Measurements from ENCODE around the gene ITGAL.

ITGAL gene

DNA sequence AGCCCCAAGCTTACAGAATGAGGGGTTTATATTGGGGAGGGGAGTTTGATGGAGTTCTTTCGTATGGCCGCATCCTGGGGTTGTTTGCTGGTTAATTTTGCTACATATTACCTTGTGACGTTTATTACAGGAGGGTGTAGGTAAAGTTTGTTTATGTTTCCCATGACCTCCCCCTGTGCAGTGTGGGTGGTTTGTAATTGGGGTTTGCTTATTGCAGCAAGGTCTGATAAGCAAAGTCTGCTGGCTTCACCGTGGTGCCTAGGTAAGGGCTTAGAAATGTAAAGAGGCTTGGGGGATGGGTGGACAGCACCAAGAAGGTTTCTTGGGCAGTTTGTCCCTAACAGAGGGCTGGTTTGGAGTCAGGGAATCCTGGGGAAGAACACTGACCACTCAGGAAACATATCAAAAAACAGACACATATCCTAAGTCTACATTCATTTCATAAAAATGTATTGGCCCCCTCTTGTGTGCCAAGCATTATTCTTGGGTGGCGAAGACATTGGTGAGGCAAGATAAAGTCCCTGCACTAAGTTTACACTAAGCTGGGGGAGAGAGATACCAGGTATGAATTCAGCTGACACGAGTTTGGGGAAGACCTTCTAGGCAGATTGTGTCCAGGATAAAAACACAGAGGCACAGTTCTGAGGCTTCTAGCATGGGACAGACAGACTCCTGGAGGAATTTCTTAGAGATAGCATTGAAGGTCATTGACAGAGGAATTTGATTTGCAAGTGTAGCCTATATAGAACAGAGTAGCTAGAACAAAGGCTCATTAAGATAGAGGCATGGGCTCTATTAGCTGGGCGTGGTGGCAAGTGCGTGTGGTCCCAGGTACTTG, 76.1 kb downstream of the ITGAL start:
- DNase-seq, result no peak

DNA sequence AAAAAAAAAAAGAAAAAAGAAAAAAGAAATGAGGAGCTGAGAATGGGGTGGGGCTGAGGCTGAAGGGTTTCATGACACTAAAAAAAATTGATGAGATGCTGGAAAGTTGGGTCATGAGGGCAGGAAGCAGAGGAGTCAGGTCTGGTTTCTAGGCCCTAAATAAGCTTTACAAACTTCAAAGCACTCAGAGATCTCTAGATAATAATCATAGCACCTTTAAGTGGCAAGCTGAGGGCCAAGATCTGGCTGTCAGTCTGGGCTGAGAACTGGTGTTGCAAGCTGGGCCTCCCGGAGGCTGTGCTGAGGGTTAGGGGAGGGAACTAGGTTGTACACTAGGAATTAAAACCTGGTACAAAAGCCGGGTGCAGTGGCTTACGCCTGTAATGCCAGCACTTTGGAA, 79.2 kb downstream of the ITGAL start:
- no peak for DNase-seq

DNA sequence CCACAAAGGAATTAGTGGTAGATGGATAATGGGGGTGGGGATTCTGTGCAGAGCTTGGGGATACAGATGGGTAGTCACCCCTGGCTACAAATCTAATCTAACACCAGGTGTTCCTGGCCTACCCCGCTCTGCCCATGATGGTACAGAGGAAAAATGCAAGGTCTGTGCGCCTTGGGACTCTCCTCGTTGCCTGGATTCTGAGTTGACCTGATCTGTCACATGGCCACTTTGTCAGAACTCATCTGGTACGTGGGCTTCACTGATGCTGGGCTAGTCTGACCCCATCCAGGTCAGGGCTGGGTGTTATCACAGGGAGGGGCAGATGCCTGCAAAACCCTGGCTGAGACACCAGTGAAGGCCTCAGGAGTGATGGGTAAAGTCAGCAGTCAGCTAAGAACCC, 80.4 kb downstream of the ITGAL start:
- DNase-seq, result no peak

DNA sequence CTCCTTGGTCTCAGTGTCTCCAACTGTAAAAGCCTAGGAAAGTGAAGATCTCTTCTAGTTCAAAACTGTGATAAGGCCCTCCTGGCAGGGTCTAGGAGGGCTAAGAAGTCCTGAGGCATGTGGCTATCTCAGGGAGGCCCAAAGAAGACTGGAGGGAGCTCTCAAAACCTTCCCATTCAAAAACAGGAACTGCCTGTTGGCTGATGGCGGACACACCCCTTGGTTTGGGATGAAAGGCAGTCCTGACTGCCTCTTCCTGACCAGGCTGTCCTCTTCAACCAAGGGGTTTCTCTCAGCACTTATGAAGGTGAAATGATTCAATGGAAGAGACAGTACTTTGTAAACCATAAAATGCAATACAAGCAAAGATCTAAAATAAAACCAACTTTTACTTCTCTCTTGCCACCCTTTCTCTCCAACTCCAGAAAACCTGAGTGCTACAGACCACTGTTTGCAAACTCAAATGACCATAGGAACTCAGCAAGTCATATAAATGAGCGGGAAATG, 80.9 kb downstream of the ITGAL start:
- DNase-seq, result no peak

DNA sequence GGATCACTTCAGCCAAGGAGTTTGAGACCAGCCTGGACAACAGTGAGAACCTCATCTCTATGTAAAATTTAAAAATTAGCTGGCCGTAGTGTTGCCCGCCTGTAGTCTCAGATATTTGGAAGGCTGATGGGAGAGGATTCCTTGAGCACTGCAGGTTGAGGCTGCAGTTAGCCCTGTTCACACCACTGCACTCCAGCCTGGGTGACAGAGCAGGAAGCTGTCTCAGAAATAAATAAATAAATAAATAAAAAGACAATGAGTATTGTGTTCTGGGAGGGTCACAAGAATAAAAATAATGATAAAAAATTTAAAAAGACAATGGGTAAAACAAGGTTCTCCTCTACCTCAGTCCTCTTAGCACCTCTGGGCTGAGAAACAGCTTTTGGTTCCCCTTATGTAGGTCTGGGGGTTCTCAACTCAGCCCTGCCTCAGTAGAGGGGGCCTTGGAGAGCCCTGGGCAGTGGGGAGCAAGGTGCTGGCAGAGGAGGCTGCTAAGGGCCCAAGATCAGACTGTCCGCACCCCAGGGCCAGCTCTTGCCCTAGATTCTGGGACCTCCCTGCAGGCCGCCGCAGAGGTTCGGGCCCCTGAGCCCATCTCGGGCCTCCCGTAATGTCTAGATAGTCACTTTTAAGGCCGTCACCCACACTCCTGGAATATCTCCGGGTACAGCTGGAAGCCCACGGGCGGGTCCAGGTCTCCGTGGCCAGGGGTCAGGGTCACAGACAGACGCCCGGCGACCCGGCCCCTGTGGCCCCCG, 82.2 kb downstream of the ITGAL start:
- no peak for DNase-seq

DNA sequence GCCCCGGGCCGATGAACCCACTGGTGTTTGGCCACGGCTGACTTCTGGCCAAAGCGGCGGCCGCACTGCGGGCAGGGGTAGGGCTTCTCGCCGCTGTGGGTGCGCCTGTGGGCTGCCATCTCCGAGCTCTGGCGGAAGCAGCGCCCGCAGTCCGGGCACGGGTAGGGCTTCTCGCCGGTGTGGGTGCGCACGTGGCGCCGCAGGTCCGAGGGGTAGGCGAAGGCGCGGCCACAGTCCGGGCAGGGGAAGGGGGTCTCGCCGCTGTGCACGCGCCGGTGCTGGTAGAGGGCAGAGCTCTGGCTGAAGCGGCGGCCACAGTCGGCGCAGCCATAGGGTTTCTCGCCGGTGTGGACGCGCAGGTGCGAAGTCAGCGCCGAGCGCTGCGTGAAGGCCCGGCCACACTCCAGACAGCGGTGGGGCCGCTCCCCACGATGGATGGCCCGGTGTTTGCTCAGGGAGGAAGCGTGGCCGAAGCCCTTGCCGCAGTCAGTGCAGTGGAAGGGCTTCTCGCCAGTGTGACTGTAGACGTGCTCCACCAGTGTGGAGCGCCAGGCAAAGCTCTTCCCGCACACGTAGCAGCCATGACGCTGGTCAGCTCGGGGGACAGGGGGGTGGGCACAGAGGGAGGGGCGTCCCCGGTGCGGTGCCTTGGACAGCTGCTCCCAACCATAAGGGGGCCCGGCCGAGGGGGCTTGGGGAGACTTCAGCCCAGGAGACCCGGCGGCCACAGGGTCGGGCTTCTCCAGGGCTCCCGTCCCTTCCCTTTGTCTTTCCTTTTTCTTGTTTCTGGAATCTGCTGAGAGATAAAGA, 83.0 kb downstream of the ITGAL start:
- no peak for DNase-seq

DNA sequence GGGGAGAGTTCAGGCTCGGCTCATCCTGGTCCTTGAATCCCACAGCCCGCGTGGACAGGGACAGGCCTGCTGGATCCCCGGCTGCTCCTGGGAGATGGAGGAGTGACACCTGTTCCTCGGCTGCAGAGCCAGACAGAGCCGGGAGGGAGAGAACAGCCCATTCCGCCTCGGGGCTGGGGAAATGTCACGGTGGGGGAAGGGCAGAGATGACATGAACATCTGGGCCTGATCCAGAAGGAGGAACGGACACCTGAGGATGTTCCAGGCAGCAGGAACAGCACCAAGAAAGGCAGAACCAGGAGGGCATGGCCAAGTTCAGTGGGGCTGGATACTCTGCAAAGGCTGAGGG, 83.6 kb downstream of the ITGAL start:
- no peak for DNase-seq

DNA sequence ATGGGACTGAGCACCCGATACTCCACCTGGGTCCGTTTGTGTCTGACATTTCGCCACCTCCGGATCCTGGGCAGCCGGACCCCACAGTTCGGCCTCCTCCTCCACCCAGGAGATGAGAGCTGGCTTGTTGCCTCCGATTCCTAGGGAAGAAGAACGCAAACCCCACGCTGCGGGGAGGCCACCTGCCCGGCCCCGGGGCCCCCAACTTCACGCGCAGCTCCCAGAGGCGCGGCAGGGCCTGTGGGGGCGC, 85.1 kb downstream of the ITGAL start:
- DNase-seq, result peak; percentile 54

DNA sequence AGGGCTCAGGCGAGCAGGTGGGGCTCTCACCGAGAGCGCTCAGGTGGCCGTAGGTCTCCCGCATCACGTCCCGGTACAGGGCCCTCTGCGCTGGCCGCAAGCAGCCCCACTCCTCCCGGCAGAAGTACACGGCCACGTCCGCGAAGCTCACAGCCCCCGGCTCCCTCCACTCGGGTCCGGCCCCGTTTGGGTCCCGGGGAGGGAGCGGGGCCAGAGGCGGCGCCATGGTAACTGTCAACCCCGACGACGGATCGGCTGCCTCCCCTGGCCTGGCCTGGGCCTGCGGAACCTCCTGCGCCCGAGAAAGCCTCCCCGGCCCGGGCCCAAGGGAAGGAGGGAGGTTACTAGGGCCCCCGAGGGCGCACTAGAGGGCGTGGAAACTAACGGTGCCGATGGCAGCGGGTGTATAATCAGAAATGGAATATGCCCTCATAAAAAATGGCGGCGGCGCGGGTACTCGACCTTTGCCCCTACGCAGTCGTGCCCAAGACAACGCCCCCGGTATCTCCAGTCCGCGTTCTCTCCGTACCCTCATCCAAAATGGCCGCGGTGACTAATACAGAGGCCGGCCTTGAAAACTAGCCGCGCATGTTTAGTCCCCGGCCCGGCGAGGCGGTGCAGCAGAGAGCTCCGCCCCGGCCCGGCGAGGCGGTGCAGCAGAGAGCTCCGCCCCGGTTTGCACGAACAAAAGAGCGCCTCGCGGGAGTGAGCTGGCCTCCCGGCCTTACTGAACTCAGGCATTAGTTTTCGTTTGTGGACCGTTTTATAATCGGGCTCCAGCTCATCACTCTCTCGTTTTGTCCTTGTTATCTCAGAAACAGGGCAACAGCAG, 85.6 kb downstream of the ITGAL start, which contains the start of gene ZNF764:
TSS of gene ZNF764 (minus strand) at position 418 of the 832 bp plus-strand sequence. CDS start at position 226, 192 bp downstream.
- peak; percentile 98 for DNase-seq

DNA sequence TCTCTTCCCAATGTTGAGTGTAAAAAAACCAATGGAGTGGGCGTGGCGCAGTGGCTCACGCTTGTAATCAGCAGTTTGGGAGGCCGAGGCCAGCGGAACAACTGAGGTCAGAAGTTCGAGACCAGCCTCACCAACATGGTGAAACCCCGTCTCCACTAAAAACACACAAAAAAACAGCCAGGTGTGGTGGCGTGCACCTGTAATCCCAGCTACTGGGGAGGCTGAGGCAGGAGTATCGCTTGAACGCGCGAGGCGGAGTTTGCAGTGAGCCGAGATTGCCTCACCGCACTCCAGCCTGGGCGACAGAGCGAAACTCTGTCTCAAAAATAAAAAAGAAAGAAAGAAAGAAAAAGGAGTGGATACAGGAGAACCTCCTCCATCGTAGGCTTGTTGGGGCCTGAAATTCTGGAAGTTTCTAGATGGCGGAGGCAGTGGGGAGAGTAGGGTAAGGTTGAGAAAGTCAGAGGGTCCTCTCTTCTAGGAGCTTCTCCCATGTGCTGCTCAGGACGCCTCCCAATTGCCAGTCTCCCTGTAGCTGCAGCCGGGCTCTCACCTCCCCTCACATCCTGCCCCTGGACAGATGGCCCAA, 86.3 kb downstream of the ITGAL start:
- no peak for DNase-seq

DNA sequence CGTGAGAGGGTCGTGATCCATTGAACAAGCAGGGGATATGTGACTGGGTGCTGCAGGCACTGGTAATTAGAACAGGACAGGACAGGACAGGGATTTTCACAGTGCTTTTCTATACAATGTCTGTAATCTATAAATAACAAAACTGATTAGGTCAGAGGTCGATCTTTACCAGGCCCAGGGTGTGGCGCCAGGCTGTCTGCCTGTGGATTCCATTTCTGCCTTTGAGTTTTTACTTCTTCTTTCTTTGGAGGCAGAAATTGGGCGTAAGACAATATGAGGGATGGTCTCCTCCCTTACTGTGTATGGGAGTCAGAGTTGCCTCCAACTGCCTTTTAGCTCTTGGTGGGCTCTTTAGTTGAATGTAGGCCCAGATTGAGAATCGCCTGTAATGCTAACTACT, 87.1 kb downstream of the ITGAL start:
- no peak for DNase-seq

DNA sequence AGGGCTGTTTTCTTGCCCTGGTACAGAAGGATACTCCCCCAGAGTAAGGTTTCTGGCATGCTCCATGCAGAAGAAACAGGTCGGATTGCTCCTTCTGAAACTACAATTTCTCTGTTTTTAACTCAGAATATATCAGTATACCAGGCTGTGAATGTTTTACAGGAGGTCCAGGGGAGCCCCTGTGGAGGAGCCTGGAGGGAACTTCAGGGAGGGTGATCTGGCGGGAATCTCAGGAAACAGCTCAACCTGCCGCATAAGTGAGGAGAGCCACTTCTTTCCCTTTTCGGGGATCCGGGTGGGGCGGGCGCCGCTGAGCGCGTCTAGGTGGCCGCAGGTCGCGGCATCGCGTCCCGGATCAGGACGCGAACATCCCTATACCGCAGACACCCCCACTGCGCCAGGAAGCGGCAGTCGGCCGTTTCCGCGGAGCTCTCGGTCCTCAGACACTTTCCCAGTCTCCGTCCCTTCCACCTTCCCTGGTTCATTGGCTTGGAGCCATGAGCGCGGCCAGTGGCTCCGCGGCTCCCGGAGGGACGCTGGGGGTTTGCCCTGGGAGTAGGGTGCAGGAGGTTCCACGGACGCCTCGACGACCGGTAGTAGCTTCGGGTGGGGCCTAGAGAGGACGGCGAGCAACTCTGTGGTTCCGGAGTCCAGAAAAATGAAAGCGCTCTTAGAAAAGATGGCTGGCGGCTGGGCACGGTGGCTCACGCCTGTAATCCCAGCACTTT, 88.7 kb downstream of the ITGAL start:
- DNase-seq, result peak; percentile 64

DNA sequence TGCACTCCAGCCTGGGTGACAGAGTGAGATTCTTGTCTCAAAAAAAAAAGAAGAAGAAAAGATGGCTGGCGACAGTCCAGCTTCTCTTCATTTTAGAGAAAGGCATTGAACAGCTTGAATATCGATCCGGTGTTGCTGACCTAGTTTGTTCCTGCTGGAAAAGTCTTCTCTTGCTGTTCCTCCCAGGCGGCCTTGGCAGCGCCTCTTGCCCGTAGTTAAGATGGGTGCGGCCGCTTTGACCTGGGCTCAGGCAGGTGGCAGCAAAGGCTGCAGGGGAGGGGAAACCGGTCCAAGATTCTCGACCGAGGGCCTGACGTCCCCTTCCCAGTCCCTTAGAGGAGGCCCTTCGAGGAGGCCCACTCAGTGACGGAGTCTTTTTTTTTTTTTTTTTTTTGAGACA, 89.5 kb downstream of the ITGAL start:
- DNase-seq, result peak; percentile 43

DNA sequence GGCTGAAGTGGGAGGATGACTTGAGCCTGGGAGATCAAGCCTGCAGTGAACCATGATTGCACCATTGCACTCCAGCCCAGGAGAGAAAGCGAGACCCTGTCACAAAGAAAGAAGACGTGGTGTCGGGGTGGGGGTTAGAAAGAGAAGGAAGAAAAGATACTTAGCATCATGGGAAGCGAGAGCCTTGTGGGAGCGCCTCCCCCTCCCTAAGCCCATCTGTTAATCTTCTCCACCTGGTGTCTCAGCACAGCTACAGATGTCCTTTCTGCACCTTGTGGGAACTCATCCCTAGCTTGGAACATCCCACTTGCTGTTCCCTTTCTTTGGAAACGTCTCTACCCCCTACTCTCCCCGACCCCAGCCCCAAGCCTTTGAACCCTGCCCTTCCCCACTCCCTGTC, 93.0 kb downstream of the ITGAL start:
- no peak for DNase-seq

DNA sequence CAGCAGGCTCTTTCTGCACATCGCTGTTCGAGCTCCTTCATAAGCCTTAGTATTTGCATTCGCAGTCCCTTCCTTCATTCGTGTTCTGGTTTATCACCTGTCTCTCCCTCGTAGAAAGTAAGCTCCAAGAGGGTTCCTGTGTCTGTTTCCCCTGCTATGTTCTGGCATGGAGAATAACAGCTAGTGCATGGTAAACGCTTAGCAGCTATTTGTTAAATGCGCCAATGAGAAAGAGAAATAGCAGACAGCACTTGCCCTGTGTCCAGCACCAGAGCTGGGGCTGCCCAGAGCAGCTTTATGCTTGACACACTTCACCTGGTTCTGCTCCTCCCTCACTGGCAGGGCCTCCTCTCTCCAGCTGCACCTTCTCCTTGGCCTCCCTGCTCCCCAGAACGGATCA, 93.4 kb downstream of the ITGAL start:
- DNase-seq, result peak; percentile 9

DNA sequence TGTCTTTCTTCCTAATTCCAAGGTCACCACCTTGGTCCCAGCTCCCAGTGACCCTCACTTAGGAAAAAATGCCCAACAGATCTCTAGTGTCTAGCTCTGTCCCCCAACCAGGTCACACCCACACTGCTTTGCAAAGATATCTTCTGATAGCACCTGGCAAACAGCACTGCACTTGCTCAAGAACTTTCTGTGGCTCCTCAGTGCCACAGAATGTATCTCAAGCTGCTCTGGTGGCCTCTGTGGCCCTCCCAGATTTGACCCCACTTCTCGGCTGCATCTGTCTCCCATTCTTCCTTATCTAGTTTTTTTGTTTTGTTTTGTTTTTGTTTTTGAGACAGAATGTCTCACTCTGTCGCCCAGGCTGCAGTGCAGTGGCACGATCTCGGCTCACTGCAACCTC, 94.0 kb downstream of the ITGAL start:
- no peak for DNase-seq

DNA sequence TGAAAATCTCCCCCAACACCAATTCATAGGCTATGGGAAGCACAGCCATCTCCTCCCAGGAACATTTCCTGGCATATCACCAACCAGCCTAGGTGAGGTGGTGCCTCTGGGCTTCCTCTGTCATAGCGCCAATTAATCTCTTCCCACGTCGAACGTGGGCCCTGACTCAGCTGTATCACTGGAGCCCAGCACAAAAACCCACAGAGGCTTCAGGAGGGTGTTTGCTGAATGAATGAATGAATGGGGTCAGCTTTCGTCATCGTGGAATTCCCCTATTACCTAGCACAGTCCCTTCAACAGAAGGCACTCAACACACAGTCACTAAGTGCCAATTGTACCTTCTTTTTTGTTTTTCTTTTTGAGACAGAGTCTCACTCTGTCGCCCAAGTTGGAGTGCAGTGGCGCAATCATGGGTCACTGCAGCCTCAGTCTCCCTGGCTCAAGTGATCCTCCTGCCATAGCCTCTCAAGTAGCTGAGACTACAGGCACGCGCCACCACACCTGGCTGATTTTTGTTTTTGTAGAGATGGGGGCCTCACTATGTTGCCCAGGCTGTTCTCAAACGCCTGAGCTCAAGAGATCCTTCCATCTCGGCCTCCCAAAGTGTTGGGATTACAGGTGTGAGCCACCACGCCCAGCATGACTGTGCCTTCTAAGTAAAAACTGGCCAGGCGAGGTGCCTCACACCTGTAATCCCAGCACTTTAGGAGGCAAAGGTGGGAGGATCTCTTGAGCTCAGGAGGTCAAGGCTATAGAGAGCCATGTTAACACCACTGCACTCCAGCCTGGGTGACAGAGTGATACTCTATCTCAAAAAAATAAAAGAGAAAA, 94.8 kb downstream of the ITGAL start:
- DNase-seq, result peak; percentile 6

DNA sequence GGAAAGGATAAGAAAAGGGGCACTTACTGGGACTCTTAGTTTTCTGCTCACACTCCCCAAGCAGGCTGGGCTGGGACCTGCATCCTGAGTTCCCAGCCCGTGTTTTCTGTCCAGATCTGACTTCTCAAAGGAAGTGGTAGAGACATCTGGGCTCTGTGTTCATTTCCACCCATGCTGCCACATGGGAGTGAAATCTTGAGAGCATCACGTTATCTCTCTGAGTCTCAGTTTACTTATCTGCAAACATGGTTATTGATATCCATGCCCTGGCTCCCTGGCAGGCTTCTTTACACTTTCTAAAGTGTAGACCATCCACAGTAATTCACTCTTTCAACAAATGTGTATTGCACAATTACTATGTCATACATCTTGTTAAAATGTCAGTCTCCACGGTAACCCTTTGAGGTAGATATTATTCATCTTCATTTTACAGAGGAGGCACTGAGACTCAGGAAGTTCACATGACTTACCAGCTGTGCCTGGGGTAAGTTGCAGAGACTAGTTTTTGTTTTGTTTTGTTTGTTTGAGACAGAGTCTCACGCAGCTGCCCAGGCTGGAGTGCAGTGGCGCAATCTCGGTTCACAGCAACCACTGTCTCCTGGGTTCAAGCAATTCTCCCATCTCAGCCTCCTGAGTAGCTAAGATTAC, 95.6 kb downstream of the ITGAL start:
- DNase-seq, result peak; percentile 39

DNA sequence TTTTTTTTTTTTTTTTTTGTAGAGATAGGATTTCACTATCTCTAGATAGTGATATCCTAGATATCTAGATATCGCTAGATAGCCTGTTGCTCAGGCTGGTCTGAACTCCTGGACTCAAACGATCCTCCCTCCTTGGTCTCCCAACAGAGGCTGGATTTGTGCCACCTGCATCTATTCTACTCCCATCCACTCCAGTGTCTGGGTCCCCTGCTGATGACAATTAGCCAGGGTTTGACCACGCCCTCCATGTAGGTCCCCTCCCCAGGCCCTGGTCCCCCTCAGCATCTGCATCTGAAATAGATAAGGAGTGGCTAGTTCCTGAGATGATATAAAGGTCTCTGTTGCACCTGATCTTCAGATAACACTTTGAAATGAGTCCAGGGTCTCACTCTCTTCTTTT, 96.7 kb downstream of the ITGAL start:
- DNase-seq, result no peak

Data from DMS53 (cell line).